GM08714 (cell line): ENCODE results near the gene BIN1.

Source experiments
- H3K4me3 ChIP-seq: fragments of 200-500 bp; sonication (Bioruptor generic); 2 replicates; pipeline ENCODE4 v1.5.1; 2014; ENCODE audit warnings: mild to moderate bottlenecking, low read length, inconsistent platforms
- ZNF274 ChIP-seq: IDR thresholded peaks from 2 replicates; pipeline ENCODE4 v1.6.1; 2012; ENCODE audit warnings: mild to moderate bottlenecking, low read depth, low read length

BIN1 gene

DNA sequence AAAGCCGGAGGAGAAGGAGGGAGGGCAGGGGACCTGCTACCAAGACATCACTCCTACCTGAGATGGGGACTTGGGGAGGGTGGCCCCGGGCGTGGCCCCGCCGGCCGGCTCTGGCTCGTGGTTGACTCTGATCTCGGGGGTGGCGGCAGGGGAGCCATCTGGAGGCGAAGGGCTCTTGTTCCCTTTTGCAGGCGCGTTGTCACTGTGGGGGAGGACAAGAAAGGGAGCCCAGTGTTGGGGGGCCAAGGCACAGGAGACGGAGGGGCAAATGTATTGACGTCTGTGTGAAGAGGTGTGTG, 48.1 kb downstream of the BIN1 start:
- H3K4me3 ChIP-seq, result no peak overlapping the region
- no peak for TF ChIP-seq ZNF274

DNA sequence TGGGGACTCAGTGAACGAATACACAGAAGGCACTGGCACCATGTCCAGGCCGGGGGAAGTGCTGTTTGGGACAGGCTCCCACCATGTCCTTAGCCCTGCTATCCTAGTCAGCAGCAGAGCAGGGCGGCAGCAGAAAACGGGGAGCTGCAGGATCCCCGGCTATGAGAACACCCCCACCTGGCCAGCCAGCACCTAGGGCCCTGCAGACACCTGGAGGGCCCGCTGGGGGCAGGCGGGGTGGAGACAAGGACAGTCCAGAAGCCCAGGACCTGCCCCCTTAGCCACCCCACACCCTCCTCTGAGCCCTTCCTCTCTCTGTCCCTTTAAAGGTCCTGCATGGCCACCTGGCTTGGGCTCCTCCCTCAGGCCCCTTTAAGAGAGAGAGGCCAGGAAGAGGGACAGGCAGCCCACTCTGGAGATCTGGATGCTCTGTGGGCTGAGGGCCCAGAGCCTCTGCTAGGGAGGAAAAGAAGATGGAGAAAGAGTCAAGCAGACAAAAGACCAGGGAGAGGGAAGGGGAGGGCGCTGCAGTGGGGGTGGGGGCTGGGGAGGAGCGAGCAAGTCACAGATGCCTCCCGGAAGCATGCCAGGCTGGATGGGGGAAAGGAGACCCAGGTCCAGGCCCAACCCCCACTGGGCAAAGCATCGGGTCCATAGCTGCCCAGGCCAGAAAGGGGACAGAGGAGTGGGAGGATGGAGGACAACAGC, 48.6 kb downstream of the BIN1 start:
- no peak for TF ChIP-seq ZNF274

DNA sequence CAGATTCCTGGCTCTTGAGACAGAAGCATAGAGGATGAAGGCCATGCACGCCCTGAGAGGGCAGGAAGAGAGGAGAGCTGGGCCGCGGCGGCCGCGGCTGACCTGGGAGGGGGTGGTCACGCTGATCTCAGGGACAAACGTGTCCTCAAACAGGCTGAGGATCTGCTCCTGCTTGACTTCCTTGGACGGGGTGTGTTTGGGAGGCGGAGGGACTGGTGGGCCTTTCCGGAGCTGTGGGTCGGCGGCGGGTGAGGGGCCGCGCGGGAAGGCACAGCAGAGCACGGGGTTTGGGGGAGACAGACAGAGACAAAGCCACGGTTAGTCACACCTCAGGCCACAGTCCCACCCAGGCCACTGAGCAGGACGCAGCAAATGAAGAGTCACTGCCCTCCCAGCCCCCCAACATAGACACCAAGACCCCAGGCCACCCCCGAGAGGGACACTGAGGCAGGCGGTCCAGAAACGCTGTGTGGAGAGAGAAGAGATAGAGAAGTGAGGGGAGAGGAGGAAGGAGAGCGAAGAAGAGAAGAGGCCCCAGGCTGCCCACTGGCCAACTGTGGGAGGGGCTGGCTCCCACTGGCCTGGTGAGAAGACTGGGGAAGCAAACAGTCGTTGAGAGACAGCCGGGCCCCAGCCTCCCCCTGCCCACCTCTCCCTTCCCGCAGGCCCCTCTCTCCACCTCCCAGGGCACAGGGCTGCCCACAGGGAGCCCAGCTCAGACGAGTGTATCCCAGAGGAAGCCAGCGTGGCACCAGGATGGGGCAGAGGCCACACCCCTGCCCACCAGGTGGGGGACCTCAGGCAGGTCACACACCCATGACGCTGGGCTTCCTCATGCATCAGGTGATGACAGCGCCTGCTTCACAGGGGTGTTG, 49.3 kb downstream of the BIN1 start:
- no peak overlapping the region for H3K4me3 ChIP-seq
- no peak for TF ChIP-seq ZNF274

More for the DNA sequence above, 48.6 kb downstream of the BIN1 start:
- H3K4me3 ChIP-seq, result no peak overlapping the region

DNA sequence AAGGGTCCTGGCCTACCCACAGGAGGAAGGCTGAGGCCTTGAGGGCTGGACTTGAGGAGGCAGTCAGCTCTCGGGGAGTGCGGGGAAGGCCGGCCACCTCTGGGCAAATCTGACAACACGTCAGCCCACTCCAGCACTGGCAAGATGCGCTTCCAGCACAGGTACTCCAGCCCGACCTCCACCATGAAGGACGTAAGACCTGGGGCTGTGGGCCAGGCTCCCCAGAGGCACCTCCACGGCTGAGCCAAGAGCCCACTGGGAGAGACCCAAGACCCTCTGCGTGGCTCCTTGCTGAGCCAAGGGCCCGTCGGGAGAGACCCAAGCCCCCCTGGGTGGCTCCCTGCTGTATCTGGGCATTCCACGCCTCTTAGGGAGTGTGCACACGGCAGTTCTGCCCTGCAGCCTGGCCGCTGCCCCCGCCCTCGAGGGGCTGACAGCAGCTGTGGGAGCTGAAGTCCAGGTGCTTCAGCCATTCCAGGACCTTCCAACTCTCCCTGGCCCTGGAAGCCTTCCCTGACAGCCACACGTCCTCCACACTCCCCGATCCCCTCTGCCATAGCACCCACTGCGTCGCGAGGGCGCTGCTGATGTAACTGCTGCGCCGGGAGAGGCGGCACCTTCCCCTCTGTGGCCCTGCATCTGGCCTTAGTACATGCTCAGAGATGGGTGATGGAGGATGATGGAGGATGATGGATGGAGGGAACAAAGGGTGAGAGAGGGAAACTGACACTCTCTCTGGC, 50.2 kb downstream of the BIN1 start:
- TF ChIP-seq ZNF274, result no peak
- H3K4me3 ChIP-seq, result no peak overlapping the region

DNA sequence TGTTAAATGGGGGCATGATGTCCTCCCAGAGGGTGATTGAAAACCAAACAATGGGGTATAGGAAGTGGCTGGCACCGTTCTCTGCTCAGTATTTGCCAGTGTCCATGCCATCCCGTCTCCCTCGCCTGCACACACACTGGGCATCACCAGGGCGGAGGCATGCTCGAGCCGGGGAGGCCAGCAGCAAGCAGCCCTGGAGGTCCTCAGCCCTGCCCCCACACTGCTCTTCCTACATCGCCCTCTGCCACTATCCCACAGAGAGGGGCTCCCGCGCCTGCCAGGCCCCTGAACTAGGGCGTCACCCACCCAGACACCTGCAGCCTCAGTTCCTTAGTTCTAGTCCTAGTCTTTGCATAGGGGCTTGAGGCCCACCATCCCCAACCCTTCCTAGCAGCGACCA, 50.9 kb downstream of the BIN1 start:
- no peak for TF ChIP-seq ZNF274
- H3K4me3 ChIP-seq, result no peak overlapping the region

DNA sequence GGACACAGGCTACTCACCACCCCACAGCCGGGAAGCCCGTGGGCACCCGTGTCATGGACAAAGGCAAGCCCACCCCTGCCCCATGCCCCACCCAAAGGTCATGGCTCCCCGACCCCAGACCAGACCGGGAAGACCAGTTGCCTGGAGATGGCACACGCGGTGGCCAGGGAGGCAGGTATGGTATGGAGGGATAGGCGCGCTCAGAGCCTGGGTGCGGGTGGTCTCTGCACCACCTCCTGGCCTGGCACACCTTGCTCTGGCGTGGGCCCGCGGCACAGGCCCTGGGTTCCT, 51.2 kb downstream of the BIN1 start:
- no peak overlapping the region for H3K4me3 ChIP-seq
- TF ChIP-seq ZNF274, result no peak

DNA sequence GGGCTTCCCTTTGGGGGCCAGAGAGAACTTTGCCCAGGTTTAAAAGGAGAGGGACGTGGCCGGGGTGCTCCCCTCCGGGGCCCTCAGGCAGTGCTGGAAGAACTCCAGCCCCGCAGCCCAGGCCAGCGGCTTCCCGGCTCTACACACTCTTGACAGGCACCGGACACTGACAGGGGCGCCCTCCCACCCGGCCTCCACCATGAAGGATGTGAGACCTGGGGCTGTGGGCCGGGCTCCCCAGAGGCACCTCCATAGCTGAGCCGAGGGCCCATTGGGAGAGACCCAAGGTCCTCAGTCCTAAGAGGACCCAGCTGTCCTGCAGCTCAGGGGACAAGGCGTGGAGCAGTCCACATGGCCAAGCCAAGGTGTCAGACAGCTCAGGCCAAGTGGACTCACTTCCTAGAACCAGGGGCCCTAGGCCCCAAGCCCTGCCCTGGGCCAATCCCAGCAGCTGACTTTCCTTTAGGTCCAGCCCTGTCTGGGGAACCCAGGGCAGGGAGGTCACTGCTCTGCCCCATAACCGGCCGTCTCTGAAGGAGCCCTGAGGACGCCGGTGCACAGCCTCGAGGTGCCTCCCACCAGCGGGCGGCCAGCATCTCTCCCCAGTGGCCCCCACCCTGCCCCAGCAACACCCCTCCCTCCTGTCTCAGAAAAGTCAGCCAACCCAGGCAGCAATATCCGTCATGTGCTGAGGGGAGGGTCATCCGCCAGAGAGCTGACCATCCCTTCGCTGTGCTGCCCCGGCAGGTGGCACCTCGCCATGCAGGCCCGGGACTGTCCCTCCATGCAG, 51.8 kb downstream of the BIN1 start:
- no peak for TF ChIP-seq ZNF274
- H3K4me3 ChIP-seq, result no peak overlapping the region

DNA sequence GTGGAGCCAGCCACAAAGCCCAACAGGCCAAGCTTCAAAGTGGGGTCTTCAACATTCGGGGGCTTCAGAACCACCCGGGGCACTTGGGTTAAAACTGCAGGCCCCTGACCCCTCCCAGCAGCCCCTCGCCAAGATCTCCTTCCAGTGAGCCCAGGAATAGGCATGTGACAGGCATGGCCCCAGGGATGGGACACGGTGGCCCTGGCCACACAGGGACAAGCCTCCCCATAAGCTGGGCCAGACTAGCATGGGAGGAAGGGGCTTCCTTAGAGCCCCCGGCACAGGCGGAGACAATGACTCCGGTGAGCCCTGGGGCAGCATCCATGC, 52.4 kb downstream of the BIN1 start:
- TF ChIP-seq ZNF274, result no peak
- no peak overlapping the region for H3K4me3 ChIP-seq

DNA sequence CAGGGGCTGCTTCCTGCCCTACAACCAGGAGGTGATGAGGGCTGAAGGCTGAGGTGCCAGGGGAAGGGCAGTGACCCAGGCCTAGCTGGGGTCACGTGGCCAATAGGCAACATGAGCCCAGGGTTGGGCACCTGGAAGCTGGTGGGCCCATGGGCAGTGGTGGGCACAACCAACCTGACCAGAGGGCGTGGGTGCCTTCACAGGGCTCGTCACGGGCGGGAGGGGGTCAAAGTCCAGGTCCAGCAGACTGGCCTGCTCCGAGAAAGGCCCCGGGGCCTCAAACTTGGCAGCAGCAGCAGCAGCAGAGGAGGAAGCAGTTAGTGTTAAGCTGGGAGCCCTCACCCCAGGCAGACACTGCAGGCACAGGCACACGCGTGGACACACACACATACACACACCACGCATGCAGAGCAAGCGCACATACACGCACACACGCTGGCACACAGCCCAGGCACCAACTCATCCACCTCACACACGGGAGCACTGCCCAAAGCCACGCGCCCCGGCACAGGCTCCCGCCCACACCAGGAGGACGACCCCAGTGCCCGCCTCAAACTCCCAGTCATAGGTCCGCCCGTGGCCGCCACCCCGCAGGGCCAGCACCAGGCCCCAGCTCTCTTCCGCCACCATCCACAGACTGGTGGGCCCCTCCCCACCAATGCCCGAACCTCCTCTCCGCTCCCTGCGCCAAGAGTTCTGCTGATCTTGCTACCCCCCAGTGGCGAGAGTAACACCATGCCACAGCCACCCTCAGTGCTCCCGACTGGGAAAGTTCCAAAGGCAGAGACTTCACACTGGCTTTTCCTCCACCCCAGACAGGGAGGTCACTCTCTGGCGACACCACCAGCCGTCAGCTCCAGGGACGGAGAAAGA, 53.0 kb downstream of the BIN1 start:
- H3K4me3 ChIP-seq, result no peak overlapping the region
- TF ChIP-seq ZNF274, result no peak

DNA sequence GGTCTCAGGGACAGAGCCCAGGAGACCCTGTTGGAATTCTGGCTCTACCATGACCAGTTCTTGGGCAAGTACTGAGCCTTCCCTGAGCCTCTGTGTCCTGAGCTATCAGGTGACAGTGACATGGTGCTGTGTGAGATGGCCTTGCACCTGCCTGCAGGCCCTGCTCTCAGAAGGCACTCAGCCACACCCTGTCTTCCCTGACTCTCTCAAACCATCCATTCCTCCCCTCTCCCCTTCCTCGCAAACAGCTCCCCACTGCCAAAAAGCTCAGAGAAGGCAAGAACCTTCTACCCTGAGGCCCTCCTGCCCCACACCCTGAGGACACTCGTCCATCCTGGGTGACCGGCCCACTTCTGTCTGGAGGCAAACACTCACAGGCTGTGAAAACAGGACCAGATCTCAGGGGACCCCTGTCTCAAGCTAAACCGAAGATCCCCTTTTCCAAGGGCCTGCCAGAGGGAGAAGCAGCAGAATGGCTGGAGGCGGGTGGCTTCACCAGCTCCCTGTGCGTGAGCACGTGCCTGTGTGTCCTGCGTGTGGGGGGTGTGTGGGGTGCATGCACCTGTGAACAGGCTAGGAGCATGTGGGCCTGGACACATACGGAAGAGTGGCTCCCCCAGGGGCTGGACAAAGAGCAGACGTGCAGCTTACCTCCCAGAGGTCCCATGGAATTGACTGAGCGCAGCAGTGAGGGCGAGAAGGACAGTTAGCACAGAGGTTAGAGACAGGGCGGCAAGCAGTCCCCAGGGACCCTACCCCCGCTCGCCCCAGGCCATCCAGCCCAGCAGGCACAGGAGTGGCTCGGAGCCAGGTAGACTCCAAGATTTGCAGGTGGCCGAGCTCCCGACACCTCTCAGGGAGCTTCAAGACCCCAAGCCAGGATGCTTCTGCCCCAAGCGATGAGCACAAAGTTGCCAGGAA, 53.9 kb downstream of the BIN1 start:
- no peak for TF ChIP-seq ZNF274
- no peak overlapping the region for H3K4me3 ChIP-seq

DNA sequence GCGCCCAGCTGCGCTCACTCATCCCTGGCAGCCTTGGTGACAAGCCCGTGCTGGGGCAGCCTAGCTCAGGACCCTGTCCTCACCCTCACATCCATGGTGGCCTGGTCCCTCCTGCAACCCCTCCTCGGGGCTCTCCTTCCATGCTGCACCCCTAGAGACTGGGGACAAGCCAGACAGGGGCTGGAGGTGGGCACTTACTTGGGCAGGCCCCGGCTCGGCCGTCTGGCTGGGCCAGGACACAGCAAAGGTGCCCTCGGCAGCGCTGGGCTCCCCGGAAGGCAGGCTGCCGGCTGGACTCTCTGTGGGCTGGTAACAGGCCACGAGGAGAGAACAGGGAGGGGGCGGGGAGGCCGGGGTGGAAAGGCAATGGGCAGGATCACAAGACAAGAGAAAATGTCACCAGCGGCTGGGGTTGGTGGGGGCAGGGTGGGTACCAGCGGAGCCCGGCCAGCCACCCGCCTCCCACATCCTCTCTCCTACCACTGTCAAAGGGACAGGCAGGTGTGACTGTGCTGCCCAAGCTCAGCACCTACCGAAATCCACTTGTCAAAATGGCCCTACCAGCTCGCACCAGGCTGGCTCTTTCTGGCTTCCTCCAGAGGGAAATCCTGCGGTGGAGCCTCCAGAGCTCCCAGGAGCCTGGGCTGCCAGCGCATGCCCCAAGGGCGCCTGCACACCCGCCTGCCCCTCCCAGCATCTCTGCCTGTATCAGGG, 54.7 kb downstream of the BIN1 start:
- no peak for TF ChIP-seq ZNF274
- no peak overlapping the region for H3K4me3 ChIP-seq
